AG04450 (cell line): ENCODE measurements around the gene ZBTB49. TPM values are rescaled to one million over a fixed set of nuclear protein-coding genes. Genes with fewer than 3 reads are reported as not detected.

Source experiments
- CTCF ChIA-PET: fragments of 300-600, 350-600 bp; formaldehyde crosslinking; extraction: SDS; loops from one replicate; lab custom pipeline; 2022; ENCODE audit warnings: antibody characterized with exemption, inconsistent platforms; lab: Charles Lee
- POLR2A ChIA-PET: fragments of 350-600 bp; formaldehyde crosslinking; extraction: SDS; loops from one replicate; lab custom pipeline; 2021; ENCODE audit warnings: antibody characterized with exemption, inconsistent platforms; lab: Yijun Ruan, JAX
- DNase-seq: peaks from one replicate; pipeline ENCODE4 v3.0.0-alpha.2; 2011; ENCODE audit warnings: low read depth, low spot score
- H3K27ac ChIP-seq: one replicate; pipeline ENCODE4 v1.5.1; 2012; ENCODE audit warnings: low read depth, low read length, control low read depth
- H3K27me3 ChIP-seq: one replicate; pipeline ENCODE4 v1.6.0; 2012; ENCODE audit warnings: low read length; ENCODE audit not compliant: control insufficient read depth, insufficient read depth
- H3K4me3 ChIP-seq: 2 replicates; pipeline ENCODE4 v1.5.1; 2011; ENCODE audit warnings: mild to moderate bottlenecking, low read depth, low read length, control low read depth
- H3K9me3 ChIP-seq: 2 replicates; pipeline ENCODE4 v1.5.1; 2012; ENCODE audit warnings: low read length; ENCODE audit not compliant: control insufficient read depth, insufficient read depth
- CTCF ChIP-seq: IDR thresholded peaks from 2 replicates; pipeline ENCODE4 v1.5.1; 2011; ENCODE audit warnings: low read depth, low read length, control low read depth, inconsistent platforms
- polyA plus RNA-seq: library from polyadenylated mRNA; depleted of rRNA; stranded (reverse); fragments of >200 nt; gene quantifications from 2 replicates; pipeline ENCODE4 v1.2.3, GENCODE V29; 2011

The ZBTB49 gene
- polyA plus RNA-seq, 1 experiment: 3.9 TPM

- CTCF ChIA-PET: no interaction called here
- no peak for DNase-seq
- POLR2A ChIA-PET: interaction anchor here (0.6 kb wide), 1 partner anchor 11 kb away, joined by 4 read pairs; no protein-coding TSS in a partner anchor
- H3K9me3 ChIP-seq: no peaks in the 10 kb centered on the region
- H3K27me3 ChIP-seq: no peaks in the 10 kb centered on the region
- H3K27ac ChIP-seq: no peak overlapping the region
- no peak for TF ChIP-seq CTCF
- no peak overlapping the region for H3K4me3 ChIP-seq
These were observed 31.1 kb downstream of the ZBTB49 start for GRCh38 chr4:4320951-4321714.

GRCh38 chr4:4321951-4322688 lies 32.1 kb downstream of the ZBTB49 start:
- Histone ChIP-seq H3K27me3 (no peaks in the 10 kb centered on the region), H3K27ac (no peak overlapping the region), H3K9me3 (no peaks in the 10 kb centered on the region), H3K4me3 (no peak overlapping the region)
- ChIA-PET CTCF (interaction anchor here (0.7 kb wide), 1 partner anchor 11 kb away, joined by 3 read pairs; no protein-coding TSS in a partner anchor), POLR2A (no interaction called here)
- DNase-seq: no peak
- TF ChIP-seq CTCF: no peak

- Histone ChIP-seq H3K9me3 (peaks cover 4% of the 10 kb centered on the region; the same call in 1 of the 2 replicates), H3K27me3 (no peaks in the 10 kb centered on the region), H3K27ac (no peak overlapping the region), H3K4me3 (no peak overlapping the region)
- TF ChIP-seq CTCF: no peak
- DNase-seq: no peak
- ChIA-PET POLR2A (no interaction called here), CTCF (interaction anchor here (1.1 kb wide), 1 partner anchor 64 kb away, joined by 4 read pairs; no protein-coding TSS in a partner anchor)
These were observed 33.9 kb downstream of the ZBTB49 start for GRCh38 chr4:4323705-4324534.

GRCh38 chr4:4325321-4325720 lies 35.3 kb downstream of the ZBTB49 start:
- H3K27ac ChIP-seq: no peak overlapping the region
- peaks cover 7% of the 10 kb centered on the region; the same call in 1 of the 2 replicates for H3K9me3 ChIP-seq
- TF ChIP-seq CTCF: no peak
- H3K4me3 ChIP-seq: no peak overlapping the region
- POLR2A ChIA-PET: no interaction called here
- H3K27me3 ChIP-seq: no peaks in the 10 kb centered on the region
- no peak for DNase-seq
- CTCF ChIA-PET: interaction anchor here (0.7 to 1.4 kb wide), 2 partner anchors 10 to 73 kb away, joined by 3 to 4 read pairs; no protein-coding TSS in a partner anchor
